GM19193 (cell line): ENCODE results near the gene FBLN1.

Source experiments
- POLR2A ChIP-seq: IDR thresholded peaks from 4 replicates; pipeline ENCODE4 v1.6.1; 2011; ENCODE audit not compliant: insufficient read depth, insufficient read length; ENCODE audit errors: extremely low read depth

FBLN1 gene

GRCh38 chr22:45528046-45528445 lies 25.4 kb downstream of the FBLN1 start:
- TF ChIP-seq POLR2A = no peak

GRCh38 chr22:45529105-45529504 lies 26.4 kb downstream of the FBLN1 start:
- no peak for TF ChIP-seq POLR2A

GRCh38 chr22:45529971-45530575 lies 27.4 kb downstream of the FBLN1 start:
- no peak for TF ChIP-seq POLR2A

- TF ChIP-seq POLR2A = no peak
These were observed 29.0 kb downstream of the FBLN1 start for GRCh38 chr22:45531441-45532234.

- TF ChIP-seq POLR2A = no peak
These were observed 29.6 kb downstream of the FBLN1 start for GRCh38 chr22:45532235-45532631.

- no peak for TF ChIP-seq POLR2A
These were observed 31.0 kb downstream of the FBLN1 start for GRCh38 chr22:45533703-45534102.

GRCh38 chr22:45534339-45535192 lies 31.9 kb downstream of the FBLN1 start:
- no peak for TF ChIP-seq POLR2A

GRCh38 chr22:45535290-45535689 lies 32.6 kb downstream of the FBLN1 start:
- TF ChIP-seq POLR2A = no peak

- TF ChIP-seq POLR2A = no peak
These were observed 35.1 kb downstream of the FBLN1 start for GRCh38 chr22:45537734-45538181.

- no peak for TF ChIP-seq POLR2A
These were observed 35.6 kb downstream of the FBLN1 start for GRCh38 chr22:45538281-45538680.

GRCh38 chr22:45540122-45540521 lies 37.4 kb downstream of the FBLN1 start:
- no peak for TF ChIP-seq POLR2A

- TF ChIP-seq POLR2A = no peak
These were observed 38.8 kb downstream of the FBLN1 start for GRCh38 chr22:45541382-45541979.

- TF ChIP-seq POLR2A = no peak
These were observed 39.4 kb downstream of the FBLN1 start for GRCh38 chr22:45542001-45542520.

GRCh38 chr22:45543243-45543642 lies 40.6 kb downstream of the FBLN1 start:
- TF ChIP-seq POLR2A = no peak

- no peak for TF ChIP-seq POLR2A
These were observed 42.0 kb downstream of the FBLN1 start for GRCh38 chr22:45544588-45545170.

- TF ChIP-seq POLR2A = no peak
These were observed 43.8 kb downstream of the FBLN1 start for GRCh38 chr22:45546333-45547015.
